Cardiac fibroblast (primary cell): ENCODE data around the gene CDPF1.

Source experiments
- DNase-seq, 2 donors: peaks; one replicate each; pipeline versions ENCODE4 v3.0.0 to v3.0.0-alpha.2; 2010; ENCODE audit warnings: low read depth in 2 of 2
- H3K4me3 ChIP-seq, 2 donors: replicated peaks in 1 of 2; 1 replicate in 1 of 2; 2 replicates in 1 of 2; pipeline ENCODE4 v1.5.1; 2011; ENCODE audit warnings: low read depth in 2 of 2, low read length in 2 of 2, mild to moderate bottlenecking in 2 of 2, moderate library complexity in 1 of 2
- CTCF ChIP-seq: IDR thresholded peaks from one replicate; pipeline ENCODE4 v1.5.1; 2011; ENCODE audit warnings: low read depth, mild to moderate bottlenecking, low read length, inconsistent platforms

Gene CDPF1

GRCh38 chr22:46247443-46247975 is 2.6 kb downstream of the CDPF1 start:
- H3K4me3 ChIP-seq, result no peak overlapping the region
- no peak for TF ChIP-seq CTCF

GRCh38 chr22:46246178-46246577 is 3.9 kb downstream of the CDPF1 start:
- TF ChIP-seq CTCF, result no peak
- DNase-seq, result no peak
- H3K4me3 ChIP-seq, result no peak overlapping the region

More at GRCh38 chr22:46247443-46247975, 2.6 kb downstream of the CDPF1 start:
- DNase-seq, result no peak

- H3K4me3 ChIP-seq, result no peak overlapping the region
- peak; percentile 27 to 32 for DNase-seq
- no peak for TF ChIP-seq CTCF
These were observed 4.6 kb downstream of the CDPF1 start for GRCh38 chr22:46245511-46245910.

DNA sequence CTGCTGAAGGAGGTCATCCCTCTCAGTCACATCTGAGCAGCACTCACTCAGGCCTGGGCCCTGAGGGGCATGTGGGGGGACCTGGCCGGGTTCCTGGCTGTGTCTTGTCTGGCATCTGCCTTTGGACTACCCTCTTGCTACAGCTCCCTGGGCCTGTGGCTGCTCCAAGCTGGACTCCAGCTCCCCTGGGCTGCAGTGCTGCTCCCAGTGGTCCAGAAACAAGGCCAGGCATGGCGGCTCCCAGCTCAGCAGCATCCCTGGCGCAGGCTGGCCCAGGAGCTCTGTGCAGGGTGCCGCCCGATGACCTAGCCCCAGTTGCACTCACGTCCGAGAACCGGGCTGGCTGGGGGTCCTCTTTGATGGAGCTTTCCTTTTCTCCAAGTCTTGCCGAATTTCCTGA is 5.3 kb downstream of the CDPF1 start:
- no peak for TF ChIP-seq CTCF
- no peak overlapping the region for H3K4me3 ChIP-seq
- no peak for DNase-seq

DNA sequence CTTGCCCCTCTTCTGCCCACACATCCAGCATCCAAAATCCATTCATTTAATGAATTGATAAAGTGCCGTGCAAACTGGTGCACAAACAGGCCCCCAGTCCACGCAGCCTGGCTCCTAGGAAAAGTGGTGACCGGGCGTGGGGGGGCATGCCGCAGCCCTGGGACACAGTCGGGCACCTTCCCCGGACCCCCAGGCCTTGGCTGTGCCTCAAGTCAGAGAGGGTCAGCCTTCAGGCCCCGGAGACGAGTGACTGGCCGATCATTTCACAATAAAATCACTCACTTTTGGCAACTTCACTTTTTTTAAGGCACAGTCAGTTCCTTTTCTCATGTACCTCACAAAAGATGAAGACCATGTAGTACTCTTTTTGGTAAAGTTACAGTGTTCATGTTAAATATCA is 8.0 kb downstream of the CDPF1 start:
- DNase-seq, result no peak
- no peak overlapping the region for H3K4me3 ChIP-seq
- TF ChIP-seq CTCF, result no peak

DNA sequence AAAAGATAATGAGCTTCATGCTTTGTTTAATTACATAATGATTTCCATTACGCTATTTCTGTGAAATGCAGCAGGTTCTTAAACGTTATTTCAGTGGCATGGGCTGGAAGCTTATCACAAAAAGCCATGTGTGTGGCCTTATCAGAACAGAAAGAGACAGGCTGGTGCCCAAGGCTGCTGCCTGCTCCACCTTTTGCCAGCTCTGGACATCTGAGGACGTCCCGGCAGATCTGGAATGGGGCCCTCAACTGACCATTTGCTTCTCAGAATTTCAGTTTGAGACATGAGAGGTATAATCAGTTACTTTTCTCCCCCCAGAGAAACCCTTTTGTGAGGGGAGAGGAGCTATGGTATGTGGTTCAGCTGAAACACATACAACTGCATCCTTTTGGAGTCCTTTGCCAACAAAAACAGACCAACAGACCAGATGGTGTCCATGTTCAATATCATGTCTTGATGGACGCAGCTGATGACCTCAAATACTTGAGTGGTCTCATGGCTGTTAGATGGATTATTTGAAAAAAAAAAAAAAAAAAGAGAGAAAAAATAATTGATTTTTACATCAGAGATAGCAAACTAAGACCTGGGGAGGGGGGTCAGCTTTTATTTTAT is 8.6 kb downstream of the CDPF1 start:
- H3K4me3 ChIP-seq, result no peak overlapping the region
- no peak for DNase-seq
- TF ChIP-seq CTCF, result no peak

DNA sequence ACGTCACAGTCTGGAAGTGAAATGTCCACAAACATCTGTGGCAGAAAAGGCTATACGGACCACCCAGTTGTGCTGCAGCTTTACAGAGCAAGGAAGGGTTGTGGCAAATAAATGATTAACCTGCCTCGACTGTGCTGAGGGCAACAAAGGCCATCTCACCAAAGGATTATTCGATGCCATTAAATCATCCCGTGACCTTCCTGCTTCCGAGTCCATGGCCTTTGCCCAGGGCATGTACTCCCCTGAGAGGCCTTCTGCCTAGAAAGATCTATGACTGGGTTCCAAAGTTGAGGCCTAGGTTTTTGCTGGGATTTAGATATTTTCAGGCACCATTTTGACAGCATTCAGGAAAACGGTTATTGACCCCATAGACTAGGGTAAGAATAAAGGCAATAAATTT is 9.2 kb downstream of the CDPF1 start:
- H3K4me3 ChIP-seq, result no peak overlapping the region
- TF ChIP-seq CTCF, result no peak
- DNase-seq, result no peak
